HepG2 (cell line): ENCODE measurements around the gene IL1RAPL1. TPM values are rescaled to one million over a fixed set of nuclear protein-coding genes. Genes with fewer than 3 reads are reported as not detected.

Experiments used
- ATAC-seq: fragments of 200-7000 bp; cut with Tn5 transposase; 3 replicates; pipeline ENCODE4 v1.9.1; 2020; ENCODE audit warnings: mild to moderate bottlenecking, moderate library complexity
- BruUV-seq: library from RNA; stranded (reverse); fragments of 400-500 nt; replicated peaks from 2 replicates; lab custom pipeline; 2021; lab: Mats Ljungman, UMichigan
- CTCF ChIA-PET: fragments of 300-600 bp; formaldehyde crosslinking; extraction: SDS; loops from one replicate; lab custom pipeline; 2021; ENCODE audit warnings: low total read pairs, inconsistent platforms, low intra/inter-chr PET ratio; lab: Yijun Ruan, JAX
- POLR2A ChIA-PET: fragments of 350-600 bp; sonication (Branson Sonifier 250); formaldehyde crosslinking; loops from one replicate; lab custom pipeline; 2020; ENCODE audit warnings: antibody characterized with exemption, inconsistent platforms; lab: Yijun Ruan, JAX
- DNase-seq: peaks from one replicate; pipeline ENCODE4 v3.0.0-alpha.2; 2015; ENCODE audit warnings: low spot score
- FAIRE-seq: peaks from 3 replicates; lab custom pipeline; 2011; peaks lifted over from hg19 to GRCh38; lab: Jason Lieb, UNC
- H2AFZ ChIP-seq: one replicate; pipeline ENCODE4 v1.6.1; 2011; ENCODE audit warnings: low read length, inconsistent platforms
- H3K27ac ChIP-seq: fragments of 300-600 bp; 3 replicates; pipeline ENCODE4 v1.8.0; 2011; ENCODE audit warnings: mixed run types, mild to moderate bottlenecking, mixed read lengths, low read length, inconsistent platforms; ENCODE audit not compliant: insufficient read depth; ENCODE audit errors: extremely low read length
- H3K27me3 ChIP-seq, 2 experiments: fragments of 200-600 bp in 1 of 2; 2 replicates in 1 of 2; 3 replicates in 1 of 2; pipeline versions ENCODE4 v1.6.0 to v1.8.0; 2011; ENCODE audit warnings: low read length in 2 of 2, mild to moderate bottlenecking in 2 of 2, moderate library complexity in 2 of 2, inconsistent platforms in 1 of 2; ENCODE audit not compliant: insufficient read depth in 2 of 2, control insufficient read depth in 1 of 2
- H3K36me3 ChIP-seq, 2 experiments: fragments of 200-600 bp in 1 of 2; replicated peaks in 1 of 2; 2 replicates in 1 of 2; 3 replicates in 1 of 2; pipeline versions ENCODE4 v1.5.1 to v1.8.0; 2011; ENCODE audit warnings: low read length in 2 of 2, inconsistent platforms in 1 of 2; ENCODE audit not compliant: insufficient read depth in 2 of 2, control insufficient read depth in 1 of 2
- H3K4me1 ChIP-seq: 2 replicates; pipeline ENCODE4 v1.5.1; 2012; ENCODE audit warnings: low read length, inconsistent platforms; ENCODE audit not compliant: insufficient read depth
- H3K4me2 ChIP-seq: 2 replicates; pipeline ENCODE4 v1.6.0; 2011; ENCODE audit warnings: low read depth, low read length, inconsistent platforms
- H3K4me3 ChIP-seq, 3 experiments: fragments of 200-600 bp in 1 of 3; sonication (generic), shearing (Covaris generic) in 1 of 3; replicated peaks in 1 of 3; 2 replicates each; pipeline ENCODE4 v1.5.1; 2011 to 2016; ENCODE audit warnings: low read length in 3 of 3, inconsistent platforms in 2 of 3, low read depth in 2 of 3, mild to moderate bottlenecking in 2 of 3, control low read depth in 1 of 3, mixed read lengths in 1 of 3; ENCODE audit not compliant: insufficient read depth in 1 of 3
- H3K79me2 ChIP-seq: one replicate; pipeline ENCODE4 v1.6.1; 2011; ENCODE audit warnings: low read length, inconsistent platforms; ENCODE audit not compliant: insufficient read depth
- H3K9ac ChIP-seq: 2 replicates; pipeline ENCODE4 v1.6.0; 2011; ENCODE audit warnings: mild to moderate bottlenecking, low read depth, low read length, inconsistent platforms; ENCODE audit not compliant: insufficient read depth
- H3K9me3 ChIP-seq: 2 replicates; pipeline ENCODE4 v1.5.1; 2012; ENCODE audit warnings: mild to moderate bottlenecking, low read length
- H4K20me1 ChIP-seq: 2 replicates; pipeline ENCODE4 v1.6.0; 2011; ENCODE audit warnings: inconsistent platforms, mild to moderate bottlenecking, low read length, moderate library complexity; ENCODE audit not compliant: insufficient read depth
- EEA1 ChIP-seq: sonication (generic); formaldehyde crosslinking; IDR thresholded peaks from 2 replicates; pipeline ENCODE4 v1.5.1; 2020; ENCODE audit warnings: mild to moderate bottlenecking, missing genetic modification reagents, borderline replicate concordance
- HNF4A ChIP-seq: sonication (generic); formaldehyde crosslinking; IDR thresholded peaks from 2 replicates; pipeline ENCODE4 v1.4.0; 2020; ENCODE audit warnings: missing genetic modification reagents
- HOXA5 ChIP-seq: sonication (generic); formaldehyde crosslinking; IDR thresholded peaks from 2 replicates; pipeline ENCODE4 v1.4.0; 2020; ENCODE audit warnings: missing genetic modification reagents
- NFYC ChIP-seq: IDR thresholded peaks from 2 replicates; pipeline ENCODE4 v1.6.1; 2016; ENCODE audit warnings: missing genetic modification reagents, missing compliant biosample characterization
- RORA ChIP-seq: sonication (generic); formaldehyde crosslinking; IDR thresholded peaks from 2 replicates; pipeline ENCODE4 v1.5.0; 2020; ENCODE audit warnings: mild to moderate bottlenecking, missing genetic modification reagents, moderate library complexity
- SUZ12 ChIP-seq: fragments of 150-350 bp; IDR thresholded peaks from 2 replicates; pipeline ENCODE4 v1.6.1; 2014; ENCODE audit warnings: low read depth, low read length
- ZFP1 ChIP-seq: IDR thresholded peaks from 2 replicates; pipeline ENCODE4 v1.6.1; 2016
- WGBS: methylation state at CpG from one replicate; pipeline ENCODE4 v1.1.6; 2017; ENCODE audit warnings: low lambda C conversion rate; 5-methylcytosine and 5-hydroxymethylcytosine counted together
- in situ Hi-C: cut with HindIII; loops from 2 replicates; pipeline ENCODE4 v1.10.0; 2017; ENCODE audit warnings: low pct_unique_long_range_greater_than_20kb; ENCODE audit not compliant: extremely low pct_ligation_motif_present
- intact Hi-C: fragments of 100-400 bp; cut with micrococcal nuclease; formaldehyde crosslinking; loops from one replicate; pipeline ENCODE4 v1.10.0; 2022; ENCODE audit not compliant: unreplicated experiment
- polyA plus RNA-seq, 8 experiments: library from polyadenylated mRNA; depleted of rRNA in 3 of 8; stranded (reverse) in 7 of 8; unstranded in 1 of 8; fragments of >200 nt; fragmentation: Illumina TruSeq in 4 of 8; extraction: Trizol in 4 of 8; gene quantifications; 2 replicates each; pipeline versions ENCODE4 v1.2.1 to v1.2.3, GENCODE V29; 2011 to 2016; ENCODE audit warnings: low read depth in 4 of 8, missing spikeins in 1 of 8, mixed read lengths in 1 of 8; ENCODE audit not compliant: insufficient read depth in 1 of 8
- total RNA-seq, 5 experiments: library from RNA; depleted of rRNA; stranded (reverse); fragments of >200 nt; fragmentation: Illumina TruSeq; extraction: Trizol; gene quantifications; 2 replicates each; pipeline ENCODE4 v1.2.3, GENCODE V29; 2016; ENCODE audit warnings: low read depth in 1 of 5
- TF ChIP-seq, protein P1 (sequence below): IDR thresholded peaks from 2 replicates; pipeline ENCODE4 v1.6.1; 2016; ENCODE audit warnings: low read depth
- TF ChIP-seq, protein P2 (sequence below): sonication (generic); formaldehyde crosslinking; IDR thresholded peaks from 2 replicates; pipeline ENCODE4 v1.5.0; 2020; ENCODE audit warnings: mild to moderate bottlenecking, missing genetic modification reagents, moderate library complexity
- TF ChIP-seq, protein P3 (sequence below): sonication (generic); formaldehyde crosslinking; IDR thresholded peaks from 2 replicates; pipeline ENCODE4 v1.4.0; 2020; ENCODE audit warnings: missing genetic modification reagents
- TF ChIP-seq, protein P4 (sequence below): sonication (generic); formaldehyde crosslinking; IDR thresholded peaks from 2 replicates; pipeline ENCODE4 v1.5.0; 2020; ENCODE audit warnings: mild to moderate bottlenecking, missing genetic modification reagents

IL1RAPL1 gene
- total and polyA plus RNA-seq, 2 of the 13 experiments (the other 11 are each of a cell fraction or from before 2014, with no cell fraction given) = 0.04 TPM; not detected in 1

DNA sequence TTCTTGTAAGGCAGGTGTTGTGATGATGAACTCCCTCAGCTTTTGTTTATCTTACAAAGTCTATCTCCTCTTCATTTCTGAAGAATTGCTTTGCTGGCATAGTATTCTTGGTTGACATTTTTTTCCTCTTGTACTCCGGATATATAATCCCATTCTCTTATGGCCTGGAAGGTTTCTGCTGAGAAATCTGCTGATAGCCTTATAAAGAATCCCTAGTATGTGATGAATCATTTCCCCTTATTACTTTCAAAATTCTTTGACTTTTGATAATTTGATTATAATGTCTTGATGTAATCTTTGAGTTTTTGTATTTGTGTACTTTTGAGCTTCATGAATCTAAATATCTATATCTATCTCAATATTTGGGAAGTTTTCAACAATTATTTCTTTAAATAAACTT is 972.8 kb downstream of the IL1RAPL1 start (continued):
- TF ChIP-seq, protein P1, sequence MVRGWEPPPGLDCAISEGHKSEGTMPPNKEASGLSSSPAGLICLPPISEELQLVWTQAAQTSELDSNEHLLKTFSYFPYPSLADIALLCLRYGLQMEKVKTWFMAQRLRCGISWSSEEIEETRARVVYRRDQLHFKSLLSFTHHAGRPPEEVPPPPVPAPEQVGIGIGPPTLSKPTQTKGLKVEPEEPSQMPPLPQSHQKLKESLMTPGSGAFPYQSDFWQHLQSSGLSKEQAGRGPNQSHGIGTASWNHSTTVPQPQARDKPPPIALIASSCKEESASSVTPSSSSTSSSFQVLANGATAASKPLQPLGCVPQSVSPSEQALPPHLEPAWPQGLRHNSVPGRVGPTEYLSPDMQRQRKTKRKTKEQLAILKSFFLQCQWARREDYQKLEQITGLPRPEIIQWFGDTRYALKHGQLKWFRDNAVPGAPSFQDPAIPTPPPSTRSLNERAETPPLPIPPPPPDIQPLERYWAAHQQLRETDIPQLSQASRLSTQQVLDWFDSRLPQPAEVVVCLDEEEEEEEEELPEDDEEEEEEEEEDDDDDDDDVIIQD (CRISPR knock-in tag) = no peak
- TF ChIP-seq HNF4A (no peak), ZFP1 (no peak), NFYC (CRISPR knock-in tag) (no peak), RORA (CRISPR knock-in tag) (no peak)
- TF ChIP-seq, protein P2, sequence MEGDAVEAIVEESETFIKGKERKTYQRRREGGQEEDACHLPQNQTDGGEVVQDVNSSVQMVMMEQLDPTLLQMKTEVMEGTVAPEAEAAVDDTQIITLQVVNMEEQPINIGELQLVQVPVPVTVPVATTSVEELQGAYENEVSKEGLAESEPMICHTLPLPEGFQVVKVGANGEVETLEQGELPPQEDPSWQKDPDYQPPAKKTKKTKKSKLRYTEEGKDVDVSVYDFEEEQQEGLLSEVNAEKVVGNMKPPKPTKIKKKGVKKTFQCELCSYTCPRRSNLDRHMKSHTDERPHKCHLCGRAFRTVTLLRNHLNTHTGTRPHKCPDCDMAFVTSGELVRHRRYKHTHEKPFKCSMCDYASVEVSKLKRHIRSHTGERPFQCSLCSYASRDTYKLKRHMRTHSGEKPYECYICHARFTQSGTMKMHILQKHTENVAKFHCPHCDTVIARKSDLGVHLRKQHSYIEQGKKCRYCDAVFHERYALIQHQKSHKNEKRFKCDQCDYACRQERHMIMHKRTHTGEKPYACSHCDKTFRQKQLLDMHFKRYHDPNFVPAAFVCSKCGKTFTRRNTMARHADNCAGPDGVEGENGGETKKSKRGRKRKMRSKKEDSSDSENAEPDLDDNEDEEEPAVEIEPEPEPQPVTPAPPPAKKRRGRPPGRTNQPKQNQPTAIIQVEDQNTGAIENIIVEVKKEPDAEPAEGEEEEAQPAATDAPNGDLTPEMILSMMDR (CRISPR knock-in tag) = no peak
- TF ChIP-seq, all 625 proteins: peak for 0

DNA sequence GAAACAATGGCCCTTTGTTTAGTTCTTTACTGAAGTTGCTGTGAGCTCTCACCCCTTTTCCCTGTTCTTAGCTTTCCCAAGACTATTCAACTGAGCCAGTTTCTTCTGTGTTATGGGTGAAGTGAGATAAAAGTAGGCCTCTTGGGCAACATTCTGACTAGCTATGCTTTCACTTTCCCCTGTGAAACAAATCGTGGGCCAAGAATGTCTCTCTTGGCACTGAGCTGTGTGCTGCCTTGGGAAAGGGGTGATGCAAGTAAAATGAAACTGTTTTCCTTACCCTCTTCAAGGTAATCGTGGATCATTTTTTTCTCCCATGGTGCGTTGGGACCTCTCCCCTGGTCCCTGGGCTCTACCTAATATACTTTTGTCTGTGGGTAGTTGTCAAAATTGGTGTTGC is 974.2 kb downstream of the IL1RAPL1 start:
- no peak overlapping the region for H3K4me3 ChIP-seq
- H3K36me3 ChIP-seq = no peaks in the 10 kb centered on the region
- H3K4me1 ChIP-seq = no peaks in the 10 kb centered on the region
- ATAC-seq = no peak
- H3K9ac ChIP-seq = no peak overlapping the region
- BruUV-seq = no TSS peak
- ChIA-PET CTCF (no interaction called here), POLR2A (no interaction called here)
- intact Hi-C loops (no loop called here), in situ Hi-C loops (no loop called here)
- no peaks in the 10 kb centered on the region for H3K79me2 ChIP-seq
- no peaks in the 10 kb centered on the region for H3K27me3 ChIP-seq
- H3K4me2 ChIP-seq = no peak overlapping the region
- H4K20me1 ChIP-seq = no peaks in the 10 kb centered on the region
- H3K9me3 ChIP-seq = peaks cover 26% of the 10 kb centered on the region
- no peak for DNase-seq
- no peak for FAIRE-seq
- TF ChIP-seq EEA1 (CRISPR knock-in tag) (no peak), HOXA5 (no peak), SUZ12 (no peak)
- TF ChIP-seq, protein P3, sequence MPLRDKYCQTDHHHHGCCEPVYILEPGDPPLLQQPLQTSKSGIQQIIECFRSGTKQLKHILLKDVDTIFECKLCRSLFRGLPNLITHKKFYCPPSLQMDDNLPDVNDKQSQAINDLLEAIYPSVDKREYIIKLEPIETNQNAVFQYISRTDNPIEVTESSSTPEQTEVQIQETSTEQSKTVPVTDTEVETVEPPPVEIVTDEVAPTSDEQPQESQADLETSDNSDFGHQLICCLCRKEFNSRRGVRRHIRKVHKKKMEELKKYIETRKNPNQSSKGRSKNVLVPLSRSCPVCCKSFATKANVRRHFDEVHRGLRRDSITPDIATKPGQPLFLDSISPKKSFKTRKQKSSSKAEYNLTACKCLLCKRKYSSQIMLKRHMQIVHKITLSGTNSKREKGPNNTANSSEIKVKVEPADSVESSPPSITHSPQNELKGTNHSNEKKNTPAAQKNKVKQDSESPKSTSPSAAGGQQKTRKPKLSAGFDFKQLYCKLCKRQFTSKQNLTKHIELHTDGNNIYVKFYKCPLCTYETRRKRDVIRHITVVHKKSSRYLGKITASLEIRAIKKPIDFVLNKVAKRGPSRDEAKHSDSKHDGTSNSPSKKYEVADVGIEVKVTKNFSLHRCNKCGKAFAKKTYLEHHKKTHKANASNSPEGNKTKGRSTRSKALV = no peak
- TF ChIP-seq, protein P4, sequence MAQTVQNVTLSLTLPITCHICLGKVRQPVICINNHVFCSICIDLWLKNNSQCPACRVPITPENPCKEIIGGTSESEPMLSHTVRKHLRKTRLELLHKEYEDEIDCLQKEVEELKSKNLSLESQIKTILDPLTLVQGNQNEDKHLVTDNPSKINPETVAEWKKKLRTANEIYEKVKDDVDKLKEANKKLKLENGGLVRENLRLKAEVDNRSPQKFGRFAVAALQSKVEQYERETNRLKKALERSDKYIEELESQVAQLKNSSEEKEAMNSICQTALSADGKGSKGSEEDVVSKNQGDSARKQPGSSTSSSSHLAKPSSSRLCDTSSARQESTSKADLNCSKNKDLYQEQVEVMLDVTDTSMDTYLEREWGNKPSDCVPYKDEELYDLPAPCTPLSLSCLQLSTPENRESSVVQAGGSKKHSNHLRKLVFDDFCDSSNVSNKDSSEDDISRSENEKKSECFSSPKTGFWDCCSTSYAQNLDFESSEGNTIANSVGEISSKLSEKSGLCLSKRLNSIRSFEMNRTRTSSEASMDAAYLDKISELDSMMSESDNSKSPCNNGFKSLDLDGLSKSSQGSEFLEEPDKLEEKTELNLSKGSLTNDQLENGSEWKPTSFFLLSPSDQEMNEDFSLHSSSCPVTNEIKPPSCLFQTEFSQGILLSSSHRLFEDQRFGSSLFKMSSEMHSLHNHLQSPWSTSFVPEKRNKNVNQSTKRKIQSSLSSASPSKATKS = no peak
- 13% methylated on average over 3 of the region's 3 CpGs for WGBS
- H2AFZ ChIP-seq = no peak overlapping the region
- H3K27ac ChIP-seq = no peak overlapping the region
